A673 (cell line): ENCODE measurements around the gene SPON1. TPM values are rescaled to one million over a fixed set of nuclear protein-coding genes. Genes with fewer than 3 reads are reported as not detected.

ENCODE experiments used
- BruUV-seq: library from RNA; stranded (reverse); fragments of 400-500 nt; replicated peaks from 2 replicates; lab custom pipeline; 2021; lab: Mats Ljungman, UMichigan
- CTCF ChIA-PET: fragments of 300-600 bp; sonication (Branson Sonifier 250); formaldehyde crosslinking; loops from one replicate; lab custom pipeline; 2022; ENCODE audit warnings: antibody characterized with exemption; lab: Charles Lee
- POLR2A ChIA-PET: fragments of 300-600 bp; sonication (Branson Sonifier 250); formaldehyde crosslinking; loops from one replicate; lab custom pipeline; 2022; ENCODE audit warnings: antibody characterized with exemption; ENCODE audit not compliant: low non-redundant PET; lab: Charles Lee
- DNase-seq: peaks from one replicate; pipeline ENCODE4 v3.0.0-alpha.2; 2015; ENCODE audit warnings: low spot score
- H3K27ac ChIP-seq: fragments of 200-600 bp; sonication (generic); 2 replicates; pipeline ENCODE4 v1.5.1; 2016; ENCODE audit warnings: mixed run types, low read depth, mild to moderate bottlenecking, mixed read lengths, antibody characterized with exemption, low read length; ENCODE audit not compliant: poor library complexity, severe bottlenecking
- H3K27me3 ChIP-seq: fragments of 200-600 bp; sonication (generic); replicated peaks from 2 replicates; pipeline ENCODE4 v1.6.1; 2017; ENCODE audit warnings: mixed run types, low read depth, mild to moderate bottlenecking, mixed read lengths, antibody characterized with exemption, low read length; ENCODE audit not compliant: insufficient read depth, poor library complexity
- H3K36me3 ChIP-seq: fragments of 200-600 bp; sonication (generic); 2 replicates; pipeline ENCODE4 v1.6.1; 2016; ENCODE audit warnings: mixed run types, mild to moderate bottlenecking, mixed read lengths, antibody characterized with exemption, low read length; ENCODE audit not compliant: insufficient read depth, poor library complexity, severe bottlenecking
- H3K4me1 ChIP-seq: fragments of 200-600 bp; sonication (generic); 2 replicates; pipeline ENCODE4 v1.6.1; 2017; ENCODE audit warnings: mixed run types, mild to moderate bottlenecking, mixed read lengths, antibody characterized with exemption, low read length; ENCODE audit not compliant: insufficient read depth, poor library complexity, severe bottlenecking
- H3K4me3 ChIP-seq: fragments of 200-600 bp; sonication (generic); 2 replicates; pipeline ENCODE4 v1.5.1; 2016; ENCODE audit warnings: low read depth, mixed run types, mild to moderate bottlenecking, mixed read lengths, low read length; ENCODE audit not compliant: poor library complexity, severe bottlenecking
- H3K9me3 ChIP-seq: fragments of 200-600 bp; sonication (generic); 2 replicates; pipeline ENCODE4 v1.6.1; 2016; ENCODE audit warnings: mixed run types, low read depth, mild to moderate bottlenecking, mixed read lengths, antibody characterized with exemption, low read length; ENCODE audit not compliant: poor library complexity, severe bottlenecking
- CTCF ChIP-seq: fragments of 300-800, 200-600 bp; sonication (generic); conservative IDR thresholded peaks from 2 replicates; pipeline ENCODE4 v1.5.1; 2017; ENCODE audit warnings: low read depth, mild to moderate bottlenecking, antibody characterized with exemption, low read length, moderate library complexity, mixed read lengths
- EZH2 ChIP-seq: fragments of 200-600 bp; sonication (generic); IDR thresholded peaks from 2 replicates; pipeline ENCODE4 v1.6.1; 2017; ENCODE audit warnings: borderline replicate concordance, low read depth, mild to moderate bottlenecking, mixed read lengths, antibody characterized with exemption, low read length; ENCODE audit not compliant: poor library complexity, severe bottlenecking
- intact Hi-C: fragments of 100-400 bp; cut with micrococcal nuclease; formaldehyde crosslinking; loops from one replicate; pipeline ENCODE4 v1.10.0; 2022; ENCODE audit not compliant: unreplicated experiment
- total RNA-seq: library from RNA; stranded (reverse); gene quantifications from 2 replicates; pipeline ENCODE4 v1.2.3, GENCODE V29; 2021

The SPON1 gene
- total RNA-seq, 1 experiment from 2014 or later: not detected

DNA sequence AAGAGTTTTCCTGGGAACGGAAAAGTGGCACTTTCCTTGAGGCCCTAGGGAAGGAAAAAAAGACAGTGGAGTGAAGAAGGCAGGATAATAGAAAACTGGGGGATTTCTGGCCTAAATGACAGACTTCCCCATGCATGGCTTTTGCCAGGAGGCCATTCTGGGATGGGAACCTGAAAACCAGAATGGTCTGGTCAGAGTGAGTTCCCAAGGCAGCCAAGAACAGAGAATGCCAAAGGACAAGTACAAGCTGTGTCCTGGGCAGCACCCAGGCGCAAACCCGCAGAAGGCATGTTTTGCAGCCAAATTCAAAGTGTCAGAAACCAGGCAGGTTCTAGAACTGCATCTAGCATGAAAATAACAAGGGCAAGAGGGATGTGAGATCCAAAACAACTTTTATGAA is 162.4 kb downstream of the SPON1 start:
- TF ChIP-seq CTCF (no peak), EZH2 (no peak)
- no peak for DNase-seq
- POLR2A ChIA-PET: no interaction called here
- Histone ChIP-seq H3K4me1 (no peaks in the 10 kb centered on the region), H3K27me3 (no peaks in the 10 kb centered on the region), H3K4me3 (no peak overlapping the region), H3K27ac (no peak overlapping the region), H3K36me3 (no peaks in the 10 kb centered on the region), H3K9me3 (no peaks in the 10 kb centered on the region)
- CTCF ChIA-PET: no interaction called here
- intact Hi-C loops: no loop called here
- BruUV-seq: no TSS peak

- no peak for DNase-seq
- Histone ChIP-seq H3K4me1 (no peaks in the 10 kb centered on the region), H3K4me3 (no peak overlapping the region), H3K27me3 (no peaks in the 10 kb centered on the region), H3K36me3 (no peaks in the 10 kb centered on the region), H3K9me3 (no peaks in the 10 kb centered on the region), H3K27ac (no peak overlapping the region)
- no TSS peak for BruUV-seq
- no peak for TF ChIP-seq CTCF
- TF ChIP-seq EZH2: no peak
- ChIA-PET CTCF (no interaction called here), POLR2A (no interaction called here)
- intact Hi-C loops: no loop called here
Observed at GRCh38 chr11:14125529-14125928, 163.0 kb downstream of the SPON1 start.

GRCh38 chr11:14127679-14128078 is 165.2 kb downstream of the SPON1 start:
- TF ChIP-seq EZH2 (no peak), CTCF (no peak)
- Histone ChIP-seq H3K4me3 (no peak overlapping the region), H3K4me1 (no peaks in the 10 kb centered on the region), H3K27ac (no peak overlapping the region), H3K36me3 (no peaks in the 10 kb centered on the region), H3K27me3 (peaks cover 4% of the 10 kb centered on the region), H3K9me3 (no peaks in the 10 kb centered on the region)
- BruUV-seq: no TSS peak
- intact Hi-C loops: no loop called here
- POLR2A ChIA-PET: no interaction called here
- no peak for DNase-seq
- CTCF ChIA-PET: no interaction called here
